Progenitor cell of endocrine pancreas (in vitro differentiated cells): ENCODE measurements around the gene GTPBP10. TPM values are rescaled to one million over a fixed set of nuclear protein-coding genes. Genes with fewer than 3 reads are reported as not detected.

Experiments used
- DNase-seq: peaks from one replicate; pipeline ENCODE4 v3.0.0; 2021; ENCODE audit warnings: low spot score; ENCODE audit not compliant: unreplicated experiment
- H3K27ac Mint-ChIP-seq: 2 replicates; pipeline ENCODE4 v1.8.0; 2021; ENCODE audit warnings: mild to moderate bottlenecking, moderate library complexity, mixed read lengths
- H3K27me3 Mint-ChIP-seq: 2 replicates; pipeline ENCODE4 v1.8.0; 2021; ENCODE audit warnings: mixed read lengths
- H3K36me3 Mint-ChIP-seq: 2 replicates; pipeline ENCODE4 v1.8.0; 2022; ENCODE audit warnings: mixed read lengths; ENCODE audit not compliant: insufficient read depth
- H3K4me1 Mint-ChIP-seq: 2 replicates; pipeline ENCODE4 v1.8.0; 2021; ENCODE audit warnings: low read depth, mixed read lengths
- H3K4me3 Mint-ChIP-seq: 2 replicates; pipeline ENCODE4 v1.8.0; 2021; ENCODE audit warnings: low read depth, mild to moderate bottlenecking, moderate library complexity, mixed read lengths
- H3K9me3 Mint-ChIP-seq: 2 replicates; pipeline ENCODE4 v1.8.0; 2021; ENCODE audit warnings: low read depth, mixed read lengths
- CTCF ChIP-seq: fragments of 200-600 bp; sonication (generic); IDR thresholded peaks from one replicate; pipeline ENCODE4 v1.5.0; 2021; ENCODE audit warnings: antibody characterized with exemption, mild to moderate bottlenecking; ENCODE audit not compliant: unreplicated experiment
- total RNA-seq: library from RNA; stranded (reverse); gene quantifications from 2 replicates; pipeline ENCODE4 v1.2.1, GENCODE V29; 2021

The GTPBP10 gene
- total RNA-seq, 1 donor from 2014 or later: 25.1 TPM

GRCh38 chr7:90411510-90411909 is 65.0 kb downstream of the GTPBP10 start:
- Mint-ChIP-seq H3K4me3 (no peak overlapping the region), H3K27me3 (no peaks in the 10 kb centered on the region), H3K36me3 (peaks cover 18% of the 10 kb centered on the region), H3K27ac (no peak overlapping the region), H3K9me3 (no peaks in the 10 kb centered on the region), H3K4me1 (peaks cover 10% of the 10 kb centered on the region)
- no peak for TF ChIP-seq CTCF
- DNase-seq: no peak

- Mint-ChIP-seq H3K9me3 (no peaks in the 10 kb centered on the region), H3K27ac (no peak overlapping the region), H3K4me1 (peaks cover 3% of the 10 kb centered on the region), H3K4me3 (no peak overlapping the region), H3K27me3 (no peaks in the 10 kb centered on the region), H3K36me3 (peaks cover 16% of the 10 kb centered on the region)
- DNase-seq: no peak
- peak; percentile 34 for TF ChIP-seq CTCF
Measured at GRCh38 chr7:90412458-90413184, 66.1 kb downstream of the GTPBP10 start.

- H3K27ac Mint-ChIP-seq: no peak overlapping the region
- H3K4me3 Mint-ChIP-seq: no peak overlapping the region
- H3K27me3 Mint-ChIP-seq: no peaks in the 10 kb centered on the region
- H3K4me1 Mint-ChIP-seq: peaks cover 1% of the 10 kb centered on the region
- H3K9me3 Mint-ChIP-seq: no peaks in the 10 kb centered on the region
- DNase-seq: no peak
- H3K36me3 Mint-ChIP-seq: peaks cover 14% of the 10 kb centered on the region
- no peak for TF ChIP-seq CTCF
Measured at GRCh38 chr7:90413185-90413528, 66.6 kb downstream of the GTPBP10 start.

- Mint-ChIP-seq H3K27ac (no peak overlapping the region), H3K27me3 (no peaks in the 10 kb centered on the region), H3K36me3 (no peaks in the 10 kb centered on the region), H3K4me3 (no peak overlapping the region), H3K9me3 (no peaks in the 10 kb centered on the region), H3K4me1 (no peaks in the 10 kb centered on the region)
- DNase-seq: no peak
- TF ChIP-seq CTCF: no peak
Measured at GRCh38 chr7:90421651-90422050, 75.1 kb downstream of the GTPBP10 start.

GRCh38 chr7:90424720-90425119 is 78.2 kb downstream of the GTPBP10 start:
- TF ChIP-seq CTCF: no peak
- no peaks in the 10 kb centered on the region for H3K9me3 Mint-ChIP-seq
- no peak overlapping the region for H3K4me3 Mint-ChIP-seq
- no peaks in the 10 kb centered on the region for H3K27me3 Mint-ChIP-seq
- H3K4me1 Mint-ChIP-seq: no peaks in the 10 kb centered on the region
- no peak overlapping the region for H3K27ac Mint-ChIP-seq
- no peaks in the 10 kb centered on the region for H3K36me3 Mint-ChIP-seq
- DNase-seq: no peak
